Skeletal muscle cell (primary cell): ENCODE measurements around the gene NUBP2.

Experiments
- DNase-seq: peaks from one replicate; pipeline ENCODE4 v3.0.0-alpha.2; 2010; ENCODE audit warnings: low read depth
- H3K4me3 ChIP-seq: 2 replicates; pipeline ENCODE4 v1.5.1; 2011; ENCODE audit warnings: low read depth, mild to moderate bottlenecking, control low read depth, low read length, moderate library complexity

The NUBP2 gene

DNA sequence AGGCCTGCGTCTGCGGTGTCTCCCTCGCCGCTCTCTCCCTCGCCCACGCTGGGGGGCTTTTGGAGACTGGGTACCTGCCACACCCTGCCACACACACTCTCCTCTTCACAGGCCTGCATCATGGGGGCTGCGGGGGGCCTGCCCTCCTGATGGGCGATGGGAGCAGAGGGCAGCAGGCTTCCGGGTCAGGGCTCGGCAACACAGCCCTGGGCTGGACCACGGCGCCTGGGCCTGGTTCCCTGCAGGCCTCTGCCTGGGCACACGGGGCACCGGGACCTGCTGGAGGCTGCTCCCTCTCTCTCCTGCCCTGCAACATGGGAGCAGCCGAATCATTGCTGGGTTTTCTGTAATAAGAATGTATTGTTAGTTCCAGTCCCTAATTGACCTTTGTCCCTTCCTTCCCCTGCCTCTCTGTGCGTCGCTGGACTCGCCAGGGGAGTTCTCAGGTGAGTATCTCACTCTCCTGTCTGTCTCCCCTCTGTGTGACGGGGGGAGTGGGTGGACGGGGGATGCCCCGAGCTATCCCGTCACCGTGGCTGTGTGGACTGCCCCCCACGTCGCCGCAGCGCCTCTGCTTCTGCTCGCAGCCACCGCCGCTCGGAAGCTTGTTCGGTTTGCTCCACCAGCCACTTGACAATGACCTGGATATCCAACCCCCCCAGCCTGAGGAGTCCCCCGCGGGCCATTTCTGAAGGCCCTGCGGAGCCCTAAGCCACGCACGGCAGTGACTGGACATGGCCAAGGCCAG, 24.9 kb upstream of the NUBP2 start:
- no peak for DNase-seq
- H3K4me3 ChIP-seq: no peak overlapping the region

DNA sequence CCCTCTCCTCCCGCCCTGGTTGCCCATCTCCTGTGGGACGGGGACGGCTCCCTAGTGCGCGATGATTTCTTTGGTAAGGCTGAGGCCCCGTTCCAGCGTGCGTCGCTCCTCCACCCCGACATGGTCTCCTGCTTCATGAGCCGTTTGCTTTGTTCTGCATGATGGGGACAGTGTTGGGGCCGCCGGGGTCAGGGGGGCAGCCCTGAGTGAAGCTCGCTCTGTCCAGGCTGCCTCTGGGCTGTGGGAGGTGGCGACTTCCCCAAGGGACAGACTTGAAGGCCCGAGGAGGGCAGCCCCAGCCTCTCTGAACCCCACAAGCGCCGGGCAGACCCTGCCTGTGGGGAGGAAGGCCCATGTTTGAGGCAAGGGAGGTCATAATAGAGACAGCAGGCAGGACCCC, 23.8 kb upstream of the NUBP2 start:
- no peak overlapping the region for H3K4me3 ChIP-seq
- no peak for DNase-seq

DNA sequence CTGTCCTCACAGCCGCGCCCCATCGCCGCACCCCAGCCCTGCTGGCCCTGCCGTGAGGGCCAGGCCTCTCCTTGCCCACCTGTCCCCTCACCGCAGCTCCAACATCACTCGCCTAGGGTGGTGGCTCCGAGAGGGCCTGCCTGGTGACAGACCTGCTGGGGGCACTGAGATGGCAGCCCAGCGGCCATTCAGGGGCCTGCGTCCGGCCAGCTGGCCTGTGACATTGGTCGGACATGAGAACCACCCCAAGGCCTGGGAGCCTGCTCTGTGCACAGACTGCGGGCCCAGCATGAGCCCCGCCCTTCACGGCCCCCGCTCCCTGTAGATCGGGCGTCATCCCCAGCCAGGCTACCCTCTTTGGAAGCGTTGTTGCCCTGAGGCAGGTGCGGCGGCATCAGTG, 23.2 kb upstream of the NUBP2 start:
- no peak for DNase-seq

DNA sequence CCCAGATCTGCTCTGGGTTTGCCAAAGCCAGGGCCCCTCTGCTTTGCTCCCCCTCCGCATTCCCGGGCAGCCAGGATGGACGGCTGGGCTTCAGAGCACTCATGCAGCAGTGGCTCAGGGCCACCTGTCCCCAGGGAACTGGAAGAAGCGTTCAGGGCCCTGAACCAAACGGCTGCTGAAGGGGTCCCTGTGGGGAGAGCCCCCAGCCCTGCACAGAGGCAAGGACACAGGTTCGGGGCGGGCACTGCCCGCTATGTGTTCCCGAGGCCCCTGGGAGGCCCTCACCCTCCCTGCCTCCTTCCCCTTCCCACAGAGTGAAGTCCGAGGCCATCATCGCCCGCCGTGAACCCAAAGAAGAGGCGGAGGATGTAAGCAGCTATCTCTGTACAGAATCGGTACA, 21.8 kb upstream of the NUBP2 start:
- no peak overlapping the region for H3K4me3 ChIP-seq

More for the DNA sequence above, 23.2 kb upstream of the NUBP2 start:
- H3K4me3 ChIP-seq: no peak overlapping the region

DNA sequence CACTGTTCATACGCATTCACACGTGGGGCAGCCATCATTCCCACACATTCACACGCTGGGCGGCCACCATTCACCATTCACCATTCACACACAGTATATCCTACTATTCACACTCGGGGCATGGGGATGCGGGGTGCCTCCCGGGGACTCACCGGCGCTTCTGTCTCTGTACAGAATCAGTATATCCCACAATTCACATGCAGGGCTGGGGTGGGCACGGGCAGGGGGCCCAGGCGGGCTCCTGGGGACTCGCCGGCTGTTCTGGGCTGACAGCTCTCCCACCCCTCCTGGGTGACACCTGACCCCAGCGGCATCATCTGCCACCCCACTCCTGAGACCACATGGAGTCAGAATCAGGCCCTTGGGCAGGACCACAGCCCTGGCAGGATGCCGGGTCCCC, 21.0 kb upstream of the NUBP2 start:
- DNase-seq: no peak
- no peak overlapping the region for H3K4me3 ChIP-seq

More for the DNA sequence above, 21.8 kb upstream of the NUBP2 start:
- DNase-seq: no peak

DNA sequence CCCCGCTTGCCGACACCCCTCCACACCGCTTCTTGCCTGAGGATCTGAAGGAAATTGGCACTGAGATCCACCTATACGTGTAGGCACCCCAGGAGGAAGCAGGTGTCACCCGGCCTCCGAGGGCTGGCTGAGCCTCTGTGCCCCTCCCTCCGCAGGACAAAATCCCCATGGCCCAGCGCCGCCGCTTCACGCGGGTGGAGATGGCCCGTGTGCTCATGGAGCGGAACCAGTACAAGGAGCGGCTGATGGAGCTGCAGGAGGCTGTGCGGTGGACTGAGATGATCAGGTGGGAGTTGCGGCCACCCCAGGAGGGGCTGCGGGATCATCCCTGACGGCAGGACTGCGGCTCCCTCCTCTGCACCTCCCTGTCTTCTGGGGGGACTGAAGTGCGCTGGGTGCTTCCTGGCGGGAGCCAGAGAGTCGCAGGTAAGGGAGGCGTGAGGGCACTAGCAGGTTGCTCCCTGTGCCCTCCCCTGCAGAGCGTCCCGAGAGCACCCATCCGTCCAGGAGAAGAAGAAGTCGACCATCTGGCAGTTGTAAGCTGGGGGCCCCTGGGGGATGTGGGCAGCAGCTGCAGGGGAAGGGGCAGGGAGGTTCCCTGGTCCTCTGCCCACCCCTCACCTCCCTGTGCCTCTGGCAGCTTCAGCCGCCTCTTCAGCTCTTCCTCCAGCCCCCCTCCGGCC, 20.4 kb upstream of the NUBP2 start:
- no peak for DNase-seq
- no peak overlapping the region for H3K4me3 ChIP-seq

DNA sequence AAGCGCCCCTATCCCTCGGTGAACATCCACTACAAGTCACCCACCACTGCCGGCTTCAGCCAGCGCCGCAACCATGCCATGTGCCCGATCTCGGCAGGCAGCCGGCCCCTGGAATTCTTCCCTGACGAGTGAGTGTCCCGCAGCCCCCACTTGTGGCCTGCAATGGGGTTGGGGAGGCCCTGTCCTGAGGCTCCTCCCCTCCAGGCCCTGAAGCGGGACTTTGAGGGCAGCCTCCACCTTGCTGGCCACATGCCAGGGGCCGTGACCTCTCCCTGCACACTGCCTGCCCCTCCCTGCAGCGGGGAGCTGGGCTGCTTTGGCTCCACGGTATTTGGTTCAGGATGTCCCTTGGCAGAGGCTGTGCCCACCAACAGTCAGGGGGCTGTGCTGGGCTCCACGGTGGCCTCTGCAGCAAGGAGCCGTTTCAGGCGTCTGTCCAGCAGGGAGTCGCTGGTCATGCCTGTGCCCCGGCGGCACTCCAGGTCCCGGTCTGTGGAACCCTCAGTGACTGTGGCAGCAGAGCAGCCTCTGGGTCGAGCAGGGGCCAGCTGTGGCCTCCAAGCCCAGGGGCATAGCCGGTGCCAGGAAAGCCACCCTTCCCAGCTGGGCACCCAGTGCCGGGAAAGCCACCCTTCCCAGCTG, 19.8 kb upstream of the NUBP2 start:
- DNase-seq: no peak
- H3K4me3 ChIP-seq: no peak overlapping the region

DNA sequence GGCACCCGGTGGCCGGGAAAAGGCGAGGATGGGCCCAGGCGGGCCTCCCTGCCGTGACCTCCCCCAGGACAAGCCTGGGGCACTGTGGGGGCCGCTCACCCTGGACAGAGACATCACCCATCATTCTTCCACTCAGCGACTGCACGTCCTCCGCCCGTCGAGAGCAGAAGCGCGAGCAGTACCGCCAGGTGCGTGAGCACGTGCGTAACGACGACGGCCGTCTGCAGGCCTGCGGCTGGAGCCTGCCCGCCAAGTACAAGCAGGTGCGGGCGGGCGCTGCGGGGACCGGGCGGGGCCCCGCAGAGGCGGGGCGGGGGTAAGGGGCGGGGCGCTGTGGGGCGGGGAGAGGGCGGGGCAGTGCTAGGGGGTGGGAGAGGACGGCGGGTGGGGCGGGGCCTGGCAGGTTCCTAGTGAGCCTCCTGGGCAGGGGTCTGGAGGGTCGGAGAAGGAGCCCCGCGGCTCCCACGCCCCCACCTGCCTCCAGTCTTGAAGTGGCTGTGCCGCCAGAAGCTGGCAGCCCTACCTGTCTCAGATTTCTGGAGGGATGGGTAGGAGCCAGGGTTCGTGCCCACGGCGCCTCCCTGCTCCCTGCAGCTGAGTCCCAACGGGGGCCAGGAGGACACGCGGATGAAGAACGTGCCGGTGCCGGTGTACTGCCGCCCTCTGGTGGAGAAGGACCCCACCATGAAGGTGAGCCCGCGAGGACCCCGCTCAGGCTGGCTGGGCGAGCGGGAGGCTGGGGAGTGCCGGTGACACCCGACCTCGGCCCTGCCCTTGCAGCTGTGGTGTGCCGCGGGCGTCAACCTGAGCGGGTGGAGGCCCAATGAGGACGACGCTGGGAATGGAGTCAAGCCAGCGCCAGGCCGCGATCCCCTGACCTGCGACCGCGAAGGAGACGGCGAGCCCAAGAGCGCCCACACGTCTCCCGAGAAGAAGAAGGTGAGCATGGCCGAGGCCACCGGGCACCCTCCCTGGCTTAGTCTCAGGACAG, 18.9 kb upstream of the NUBP2 start:
- no peak overlapping the region for H3K4me3 ChIP-seq
- no peak for DNase-seq

DNA sequence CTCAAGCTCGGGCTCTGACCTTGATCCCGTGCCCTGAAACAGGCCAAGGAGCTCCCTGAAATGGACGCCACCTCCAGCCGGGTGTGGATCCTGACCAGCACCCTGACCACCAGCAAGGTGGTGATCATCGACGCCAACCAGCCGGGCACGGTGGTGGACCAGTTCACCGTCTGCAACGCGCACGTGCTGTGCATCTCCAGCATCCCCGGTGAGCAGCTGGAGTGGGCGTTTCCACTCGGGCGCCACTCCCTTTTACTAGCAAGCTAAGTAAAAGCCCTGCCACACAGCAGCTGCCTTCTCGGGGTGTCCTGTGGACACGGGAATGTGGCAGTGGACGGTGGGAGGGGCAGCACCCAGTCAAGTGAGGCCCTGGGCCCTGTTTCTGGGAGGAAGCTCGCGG, 17.8 kb upstream of the NUBP2 start:
- H3K4me3 ChIP-seq: no peak overlapping the region
- no peak for DNase-seq

DNA sequence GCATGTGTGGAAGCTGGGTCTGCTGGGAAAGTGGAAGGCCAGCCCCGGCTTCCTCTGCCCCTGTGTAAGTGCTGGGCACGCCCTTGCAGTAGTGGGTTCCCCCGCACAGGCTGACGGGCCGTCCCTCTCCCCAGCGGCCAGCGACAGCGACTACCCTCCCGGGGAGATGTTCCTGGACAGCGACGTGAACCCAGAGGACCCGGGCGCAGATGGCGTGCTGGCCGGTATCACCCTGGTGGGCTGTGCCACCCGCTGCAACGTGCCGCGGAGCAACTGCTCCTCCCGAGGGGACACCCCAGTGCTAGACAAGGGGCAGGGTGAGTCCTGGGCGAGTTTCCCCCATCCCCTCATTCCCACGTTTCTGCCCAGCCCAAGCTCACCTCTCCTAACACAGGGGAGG, 16.9 kb upstream of the NUBP2 start:
- no peak overlapping the region for H3K4me3 ChIP-seq
- DNase-seq: no peak

DNA sequence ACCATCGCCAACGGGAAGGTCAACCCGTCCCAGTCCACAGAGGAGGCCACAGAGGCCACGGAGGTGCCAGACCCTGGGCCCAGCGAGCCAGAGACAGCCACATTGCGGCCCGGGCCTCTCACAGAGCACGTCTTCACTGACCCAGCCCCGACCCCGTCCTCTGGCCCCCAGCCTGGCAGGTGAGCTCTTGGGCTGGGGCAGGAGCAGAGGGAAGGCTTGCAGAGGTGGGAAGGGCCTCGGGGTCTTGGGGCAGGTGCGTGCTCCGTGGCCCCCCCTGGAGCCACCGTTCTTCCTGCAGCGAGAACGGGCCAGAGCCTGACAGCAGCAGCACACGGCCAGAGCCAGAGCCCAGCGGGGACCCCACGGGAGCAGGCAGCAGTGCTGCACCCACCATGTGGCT, 16.5 kb upstream of the NUBP2 start:
- DNase-seq: no peak
- no peak overlapping the region for H3K4me3 ChIP-seq

DNA sequence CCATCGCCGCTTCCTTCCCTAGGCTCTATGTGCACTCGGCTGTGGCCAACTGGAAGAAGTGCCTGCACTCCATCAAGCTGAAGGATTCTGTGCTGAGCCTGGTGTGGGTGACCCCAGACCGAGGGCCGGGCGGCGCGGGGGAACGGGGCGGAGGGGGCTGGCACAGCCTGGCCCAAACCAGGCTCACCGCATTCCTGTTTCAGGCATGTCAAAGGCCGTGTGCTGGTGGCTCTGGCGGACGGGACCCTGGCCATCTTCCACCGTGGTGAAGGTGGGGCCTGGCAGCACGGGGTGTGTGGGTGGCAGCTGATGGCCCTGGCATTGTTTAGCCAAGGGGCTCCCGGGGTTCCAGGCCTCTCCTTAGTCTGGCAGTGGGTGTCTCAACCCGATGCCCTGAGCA, 16.1 kb upstream of the NUBP2 start:
- DNase-seq: no peak

DNA sequence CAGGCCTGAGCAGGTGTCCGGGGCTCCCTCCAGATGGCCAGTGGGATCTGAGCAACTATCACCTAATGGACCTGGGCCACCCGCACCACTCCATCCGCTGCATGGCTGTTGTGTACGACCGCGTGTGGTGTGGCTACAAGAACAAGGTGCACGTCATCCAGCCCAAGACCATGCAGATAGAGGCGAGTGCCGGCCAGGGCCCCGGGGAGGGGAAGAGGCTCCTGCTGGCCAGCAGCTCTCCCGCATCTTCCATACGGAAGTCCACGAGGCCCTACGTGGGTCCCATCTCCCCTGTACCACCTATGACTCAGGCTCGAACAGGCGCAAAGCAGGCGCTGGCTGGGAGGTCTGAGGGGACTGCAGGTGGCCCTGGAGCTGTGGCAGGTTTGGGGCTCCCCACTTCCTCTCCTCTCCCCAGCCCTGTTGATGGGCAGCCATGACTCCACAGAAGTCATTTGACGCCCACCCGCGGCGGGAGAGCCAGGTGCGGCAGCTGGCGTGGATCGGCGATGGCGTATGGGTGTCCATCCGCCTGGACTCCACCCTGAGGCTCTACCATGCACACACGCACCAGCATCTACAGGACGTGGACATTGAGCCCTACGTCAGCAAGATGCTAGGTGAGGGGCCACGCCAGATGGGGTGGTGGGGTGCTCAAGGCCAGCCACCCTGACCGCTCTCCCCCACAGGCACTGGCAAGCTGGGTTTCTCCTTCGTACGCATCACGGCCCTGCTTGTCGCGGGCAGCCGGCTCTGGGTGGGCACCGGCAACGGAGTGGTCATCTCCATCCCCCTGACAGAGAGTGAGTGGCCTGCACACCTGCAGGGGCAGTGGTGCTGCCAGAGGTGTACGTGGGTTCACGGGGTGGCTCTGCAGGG, 15.4 kb upstream of the NUBP2 start:
- H3K4me3 ChIP-seq: no peak overlapping the region
- no peak for DNase-seq

More for the DNA sequence above, 16.1 kb upstream of the NUBP2 start:
- H3K4me3 ChIP-seq: no peak overlapping the region

DNA sequence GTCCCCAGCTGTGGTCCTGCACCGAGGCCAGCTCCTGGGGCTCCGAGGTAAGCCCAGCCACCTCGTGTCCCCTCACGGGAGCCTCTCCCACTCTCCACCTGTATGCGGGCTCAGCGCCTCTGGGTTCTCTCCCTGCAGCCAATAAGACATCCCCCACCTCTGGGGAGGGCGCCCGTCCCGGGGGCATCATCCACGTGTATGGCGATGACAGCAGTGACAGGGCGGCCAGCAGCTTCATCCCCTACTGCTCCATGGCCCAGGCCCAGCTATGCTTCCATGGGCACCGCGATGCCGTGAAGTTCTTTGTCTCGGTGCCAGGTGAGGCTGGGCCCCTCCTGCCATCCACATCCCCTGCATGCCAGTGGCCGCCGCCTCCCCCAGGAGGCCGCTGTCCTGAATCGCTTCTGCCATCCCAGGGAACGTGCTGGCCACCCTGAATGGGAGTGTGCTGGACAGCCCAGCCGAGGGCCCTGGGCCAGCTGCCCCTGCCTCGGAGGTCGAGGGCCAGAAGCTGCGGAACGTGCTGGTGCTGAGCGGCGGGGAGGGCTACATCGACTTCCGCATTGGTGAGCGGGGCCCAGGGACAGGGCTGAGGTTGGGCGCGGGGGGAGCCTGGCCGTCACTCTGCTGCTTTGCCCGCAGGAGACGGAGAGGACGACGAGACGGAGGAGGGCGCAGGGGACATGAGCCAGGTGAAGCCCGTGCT, 14.5 kb upstream of the NUBP2 start:
- DNase-seq: no peak
- no peak overlapping the region for H3K4me3 ChIP-seq

DNA sequence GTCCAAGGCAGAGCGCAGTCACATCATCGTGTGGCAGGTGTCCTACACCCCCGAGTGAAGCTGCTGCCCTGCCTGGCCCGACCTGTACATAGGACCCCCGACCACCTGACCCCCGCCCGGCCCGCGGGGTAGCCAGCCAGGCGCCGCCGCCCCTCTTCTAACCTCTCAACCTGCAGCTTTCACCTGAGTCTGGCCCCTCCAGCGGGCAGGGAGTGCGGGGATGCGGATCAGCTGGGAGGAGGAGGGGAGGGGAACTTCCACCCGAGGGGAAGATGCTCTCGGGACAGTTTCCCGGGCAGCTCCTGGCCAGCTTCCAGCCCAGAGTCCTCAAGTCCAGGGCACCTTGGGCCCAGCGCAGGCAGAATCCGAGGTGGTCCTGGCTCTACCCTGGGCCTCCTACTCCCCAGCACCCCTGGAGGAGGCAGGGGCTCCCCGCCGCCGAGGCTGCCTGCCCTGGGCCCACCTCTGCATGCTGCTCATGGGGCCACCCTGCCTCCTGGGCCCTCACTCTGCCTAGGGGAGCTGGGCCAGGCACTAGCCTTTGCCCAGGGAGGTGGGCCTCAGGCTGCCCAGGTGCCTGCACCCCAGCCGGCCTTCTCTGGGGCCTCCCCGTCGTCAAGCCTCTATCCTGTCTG, 13.9 kb upstream of the NUBP2 start:
- no peak overlapping the region for H3K4me3 ChIP-seq
- DNase-seq: no peak

DNA sequence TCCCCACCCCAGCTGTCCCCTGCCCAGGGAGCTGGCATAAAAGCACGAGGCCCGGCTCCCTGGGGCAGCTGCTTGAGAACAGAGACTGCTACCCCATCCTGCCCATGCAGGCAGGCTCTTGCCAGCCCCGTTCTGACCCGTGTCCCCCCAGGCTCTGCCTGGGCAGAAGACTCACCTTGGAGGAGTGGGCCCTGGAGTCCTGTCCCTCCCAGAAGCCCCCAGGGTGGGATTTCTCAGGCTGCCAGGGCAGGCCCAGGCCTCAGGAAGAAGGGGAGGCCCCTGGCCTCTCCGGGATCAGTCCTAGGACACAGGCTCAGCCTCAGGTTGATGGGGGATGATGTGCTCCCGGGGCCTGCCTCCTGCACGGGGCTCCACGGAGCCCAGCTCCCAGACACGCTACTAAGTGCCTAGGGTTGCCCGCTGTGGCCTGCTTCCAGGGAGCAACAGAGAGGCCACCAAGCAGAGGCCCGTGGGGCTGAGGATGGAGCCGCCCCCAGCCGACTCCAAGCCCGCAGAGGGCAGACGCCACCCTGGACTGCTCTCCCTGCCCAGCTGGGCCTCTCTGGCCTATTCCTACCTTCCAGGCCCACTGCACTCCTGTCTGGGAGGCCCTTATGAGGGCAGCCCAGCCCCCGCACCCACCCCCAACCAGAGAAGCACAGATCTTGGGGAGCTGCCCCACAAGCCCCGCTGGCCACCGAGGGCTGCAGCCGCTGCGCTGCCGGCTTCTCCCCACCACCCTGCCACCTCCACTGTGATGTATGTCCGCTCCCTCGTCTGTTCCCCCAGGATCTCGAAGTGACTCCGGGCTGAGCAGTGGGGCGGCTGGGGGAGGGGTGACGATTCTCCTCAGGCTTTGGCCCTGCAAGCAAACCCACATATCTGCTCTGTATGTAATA, 13.1 kb upstream of the NUBP2 start:
- DNase-seq: no peak
- H3K4me3 ChIP-seq: no peak overlapping the region
